H9 (cell line): ENCODE results near the gene NOTCH1. TPM values are rescaled to one million over a fixed set of nuclear protein-coding genes. Genes with fewer than 3 reads are reported as not detected.

ENCODE experiments used
- DNase-seq: peaks from one replicate; pipeline ENCODE4 v3.0.0-alpha.2; 2017
- H2AFZ ChIP-seq: one replicate; pipeline ENCODE4 v1.6.1; 2013; ENCODE audit warnings: mild to moderate bottlenecking, low read length, control low read depth, moderate library complexity
- H2AK5ac ChIP-seq: 2 replicates; pipeline ENCODE4 v1.6.1; 2013; ENCODE audit warnings: low read length, control low read depth, mixed read lengths; ENCODE audit not compliant: insufficient read length
- H2BK120ac ChIP-seq: one replicate; pipeline ENCODE4 v1.6.1; 2013; ENCODE audit warnings: low read depth, mild to moderate bottlenecking, low read length, control low read depth, inconsistent platforms; ENCODE audit not compliant: poor library complexity, severe bottlenecking
- H2BK12ac ChIP-seq: 2 replicates; pipeline ENCODE4 v1.6.1; 2013; ENCODE audit warnings: low read length, control low read depth, mixed read lengths, low read depth; ENCODE audit not compliant: insufficient read length
- H2BK15ac ChIP-seq: 2 replicates; pipeline ENCODE4 v1.6.1; 2013; ENCODE audit warnings: low read depth, low read length, control low read depth
- H2BK20ac ChIP-seq: one replicate; pipeline ENCODE4 v1.6.1; 2013; ENCODE audit warnings: low read depth, mild to moderate bottlenecking, low read length, control low read depth, inconsistent platforms; ENCODE audit not compliant: poor library complexity, severe bottlenecking
- H2BK5ac ChIP-seq: 2 replicates; pipeline ENCODE4 v1.6.1; 2013; ENCODE audit warnings: low read length, control low read depth, mixed read lengths; ENCODE audit not compliant: insufficient read length
- H3K14ac ChIP-seq: 2 replicates; pipeline ENCODE4 v1.6.1; 2013; ENCODE audit warnings: low read length, control low read depth; ENCODE audit not compliant: insufficient read depth
- H3K18ac ChIP-seq: 2 replicates; pipeline ENCODE4 v1.6.1; 2013; ENCODE audit warnings: low read depth, mild to moderate bottlenecking, mixed read lengths, low read length, control low read depth; ENCODE audit not compliant: insufficient read length
- H3K23ac ChIP-seq: 2 replicates; pipeline ENCODE4 v1.6.1; 2013; ENCODE audit warnings: low read length, control low read depth, mixed read lengths, low read depth; ENCODE audit not compliant: insufficient read length
- H3K23me2 ChIP-seq: 2 replicates; pipeline ENCODE4 v1.6.1; 2013; ENCODE audit warnings: low read depth, mild to moderate bottlenecking, mixed read lengths, low read length, control low read depth; ENCODE audit not compliant: insufficient read length, poor library complexity, severe bottlenecking
- H3K27ac ChIP-seq: 2 replicates; pipeline ENCODE4 v1.5.1; 2013; ENCODE audit warnings: low read length, control low read depth, mixed read lengths, low read depth; ENCODE audit not compliant: insufficient read length
- H3K27me3 ChIP-seq: 2 replicates; pipeline ENCODE4 v1.6.1; 2013; ENCODE audit warnings: low read length, control low read depth, inconsistent platforms; ENCODE audit not compliant: insufficient read depth
- H3K4ac ChIP-seq: 2 replicates; pipeline ENCODE4 v1.6.1; 2013; ENCODE audit warnings: low read depth, mild to moderate bottlenecking, control low read depth, inconsistent platforms, low read length, moderate library complexity
- H3K4me1 ChIP-seq: 2 replicates; pipeline ENCODE4 v1.6.1; 2013; ENCODE audit warnings: low read length, control low read depth, inconsistent platforms; ENCODE audit not compliant: insufficient read depth
- H3K4me2 ChIP-seq: 2 replicates; pipeline ENCODE4 v1.6.1; 2013; ENCODE audit warnings: low read length, control low read depth, mixed read lengths; ENCODE audit not compliant: insufficient read length, insufficient read depth
- H3K56ac ChIP-seq: 2 replicates; pipeline ENCODE4 v1.6.1; 2013; ENCODE audit warnings: low read depth, mild to moderate bottlenecking, mixed read lengths, low read length, control low read depth; ENCODE audit not compliant: insufficient read length
- H3K79me1 ChIP-seq: 2 replicates; pipeline ENCODE4 v1.6.1; 2013; ENCODE audit warnings: low read depth, mild to moderate bottlenecking, moderate library complexity, low read length, control low read depth, inconsistent platforms; ENCODE audit not compliant: insufficient read depth, poor library complexity, severe bottlenecking
- H3K79me2 ChIP-seq: 2 replicates; pipeline ENCODE4 v1.6.1; 2013; ENCODE audit warnings: low read length, control low read depth, inconsistent platforms; ENCODE audit not compliant: insufficient read depth
- H3K9ac ChIP-seq: 2 replicates; pipeline ENCODE4 v1.6.1; 2013; ENCODE audit warnings: low read length, control low read depth, mixed read lengths; ENCODE audit not compliant: insufficient read length; ENCODE audit errors: extremely low read depth
- H3K9me3 ChIP-seq: one replicate; pipeline ENCODE4 v1.6.1; 2013; ENCODE audit warnings: low read depth, low read length, inconsistent platforms; ENCODE audit not compliant: control insufficient read depth
- H3T11ph ChIP-seq: one replicate; pipeline ENCODE4 v1.6.1; 2013; ENCODE audit warnings: mild to moderate bottlenecking, low read length, control low read depth, inconsistent platforms
- H4K20me1 ChIP-seq: one replicate; pipeline ENCODE4 v1.6.1; 2013; ENCODE audit not compliant: control insufficient read depth, insufficient read length, insufficient read depth
- H4K5ac ChIP-seq: 2 replicates; pipeline ENCODE4 v1.6.1; 2013; ENCODE audit warnings: low read depth, mild to moderate bottlenecking, mixed read lengths, low read length, control low read depth; ENCODE audit not compliant: insufficient read length
- H4K8ac ChIP-seq: replicated peaks from 2 replicates; pipeline ENCODE4 v1.6.1; 2013; ENCODE audit warnings: low read length, control low read depth, mixed read lengths, low read depth; ENCODE audit not compliant: insufficient read length
- H4K91ac ChIP-seq: 2 replicates; pipeline ENCODE4 v1.6.1; 2013; ENCODE audit warnings: low read depth, mild to moderate bottlenecking, moderate library complexity, mixed read lengths, low read length, control low read depth; ENCODE audit not compliant: insufficient read length
- H3K27ac Mint-ChIP-seq, 3 experiments: 2 replicates in 2 of 3; 3 replicates in 1 of 3; pipeline ENCODE4 v1.8.0; 2020 to 2021; ENCODE audit warnings: mixed read lengths in 3 of 3, mild to moderate bottlenecking in 1 of 3, moderate library complexity in 1 of 3
- H3K27me3 Mint-ChIP-seq: 2 replicates; pipeline ENCODE4 v1.8.0; 2021; ENCODE audit warnings: low read depth, mild to moderate bottlenecking, moderate library complexity, mixed read lengths
- H3K36me3 Mint-ChIP-seq, 3 experiments: 2 replicates in 2 of 3; 3 replicates in 1 of 3; pipeline ENCODE4 v1.8.0; 2020 to 2021; ENCODE audit warnings: low read depth in 3 of 3, mixed read lengths in 3 of 3; ENCODE audit not compliant: insufficient read depth in 1 of 3
- H3K4me1 Mint-ChIP-seq, 2 experiments: 2 replicates each; pipeline ENCODE4 v1.8.0; 2020; ENCODE audit warnings: mixed read lengths in 2 of 2
- H3K4me3 Mint-ChIP-seq, 2 experiments: 2 replicates in 1 of 2; 3 replicates in 1 of 2; pipeline ENCODE4 v1.8.0; 2020 to 2021; ENCODE audit warnings: mild to moderate bottlenecking in 2 of 2, mixed read lengths in 2 of 2, moderate library complexity in 1 of 2
- H3K9me3 Mint-ChIP-seq, 2 experiments: 2 replicates in 1 of 2; 3 replicates in 1 of 2; pipeline ENCODE4 v1.8.0; 2020; ENCODE audit warnings: mild to moderate bottlenecking in 2 of 2, mixed read lengths in 2 of 2, moderate library complexity in 1 of 2
- WGBS: extraction: QIAGEN DNeasy Blood & Tissue Kit; methylation state at CpG from one replicate; pipeline ENCODE4 v1.1.7; 2013; ENCODE audit warnings: missing lambda C conversion rate, low lambda C conversion rate, mixed read lengths; ENCODE audit not compliant: insufficient read length; ENCODE audit errors: extremely low coverage; 5-methylcytosine and 5-hydroxymethylcytosine counted together
- total RNA-seq: library from RNA; stranded (reverse); gene quantifications from 2 replicates; pipeline ENCODE4 v1.2.1, GENCODE V29; 2021
- TF ChIP-seq, protein P1 (sequence below): fragments of 200-600 bp; sonication (generic); conservative IDR thresholded peaks from 3 replicates; pipeline ENCODE4 v1.8.0; 2021; ENCODE audit warnings: antibody characterized with exemption, mild to moderate bottlenecking

NOTCH1 gene
- total RNA-seq, 1 experiment from 2014 or later, result 71.6 TPM

- Histone ChIP-seq H2BK5ac (no peak overlapping the region), H2AK5ac (no peak overlapping the region), H4K5ac (no peak overlapping the region), H3K23me2 (no peaks in the 10 kb centered on the region), H3K56ac (no peak overlapping the region), H3K79me1 (peaks cover 16% of the 10 kb centered on the region), H3K9me3 (no peaks in the 10 kb centered on the region), H3K4me2 (no peak overlapping the region), H3K4me1 (no peaks in the 10 kb centered on the region), H3K79me2 (peaks cover 2% of the 10 kb centered on the region; the same call in 1 of the 2 replicates), H2BK12ac (no peak overlapping the region), H3K27me3 (no peaks in the 10 kb centered on the region), H4K20me1 (peaks cover 4% of the 10 kb centered on the region), H2BK15ac (no peak overlapping the region), H3K4ac (no peak overlapping the region), H3K23ac (no peak overlapping the region), H2AFZ (no peak overlapping the region), H3T11ph (no peak overlapping the region), H3K27ac (no peak overlapping the region), H2BK120ac (no peak overlapping the region), H3K9ac (no peak overlapping the region), H2BK20ac (no peak overlapping the region), H3K14ac (no peak overlapping the region), H3K18ac (no peak overlapping the region), H4K8ac (no peak overlapping the region), H4K91ac (no peak overlapping the region)
- H3K27ac Mint-ChIP-seq, result no peak overlapping the region
- peaks cover 9 to 21% of the 10 kb centered on the region in 2 experiments for H3K4me1 Mint-ChIP-seq
- TF ChIP-seq, protein P1, sequence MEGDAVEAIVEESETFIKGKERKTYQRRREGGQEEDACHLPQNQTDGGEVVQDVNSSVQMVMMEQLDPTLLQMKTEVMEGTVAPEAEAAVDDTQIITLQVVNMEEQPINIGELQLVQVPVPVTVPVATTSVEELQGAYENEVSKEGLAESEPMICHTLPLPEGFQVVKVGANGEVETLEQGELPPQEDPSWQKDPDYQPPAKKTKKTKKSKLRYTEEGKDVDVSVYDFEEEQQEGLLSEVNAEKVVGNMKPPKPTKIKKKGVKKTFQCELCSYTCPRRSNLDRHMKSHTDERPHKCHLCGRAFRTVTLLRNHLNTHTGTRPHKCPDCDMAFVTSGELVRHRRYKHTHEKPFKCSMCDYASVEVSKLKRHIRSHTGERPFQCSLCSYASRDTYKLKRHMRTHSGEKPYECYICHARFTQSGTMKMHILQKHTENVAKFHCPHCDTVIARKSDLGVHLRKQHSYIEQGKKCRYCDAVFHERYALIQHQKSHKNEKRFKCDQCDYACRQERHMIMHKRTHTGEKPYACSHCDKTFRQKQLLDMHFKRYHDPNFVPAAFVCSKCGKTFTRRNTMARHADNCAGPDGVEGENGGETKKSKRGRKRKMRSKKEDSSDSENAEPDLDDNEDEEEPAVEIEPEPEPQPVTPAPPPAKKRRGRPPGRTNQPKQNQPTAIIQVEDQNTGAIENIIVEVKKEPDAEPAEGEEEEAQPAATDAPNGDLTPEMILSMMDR, result no peak
- no peaks in the 10 kb centered on the region for H3K27me3 Mint-ChIP-seq
- H3K9me3 Mint-ChIP-seq, result no peaks in the 10 kb centered on the region
- no peak for DNase-seq
- H3K36me3 Mint-ChIP-seq, result peaks cover 13 to 51% (median 35%) of the 10 kb centered on the region in 3 experiments; a peak in 6 of 7 replicates
- H3K4me3 Mint-ChIP-seq, result no peak overlapping the region
- WGBS, result no CpG with 5 or more reads among the region's 21 CpGs
These were observed 7.8 kb downstream of the NOTCH1 start for GRCh38 chr9:136537896-136538598.
